K562 (cell line): Measurements from ENCODE around the gene CFAP70. TPM values are rescaled to one million over a fixed set of nuclear protein-coding genes. Genes with fewer than 3 reads are reported as not detected.
A peak's percentile ranks its signal among the peaks of the same experiment; 100 is the strongest.

Experiments used
- CBX5 ChIP-seq: IDR thresholded peaks from 2 replicates; pipeline ENCODE4 v1.6.1; 2014; ENCODE audit warnings: low read depth, borderline replicate concordance
- ETV1 ChIP-seq: fragments of 450-650 bp; conservative IDR thresholded peaks from 2 replicates; pipeline ENCODE4 v1.6.1; 2016; ENCODE audit warnings: missing genetic modification characterization, control low read depth, low read depth, missing compliant biosample characterization
- GTF2A2 ChIP-seq: IDR thresholded peaks from 2 replicates; pipeline ENCODE4 v1.6.1; 2016; ENCODE audit warnings: mild to moderate bottlenecking, missing genetic modification characterization, missing compliant biosample characterization
- HCFC1 ChIP-seq: IDR thresholded peaks from 2 replicates; pipeline ENCODE4 v1.6.1; 2012; ENCODE audit warnings: low read depth, low read length, improper control_type of control experiment
- KAT7 ChIP-seq: sonication (generic); formaldehyde crosslinking; IDR thresholded peaks from 2 replicates; pipeline ENCODE4 v1.8.0; 2022; ENCODE audit warnings: missing genetic modification reagents, mild to moderate bottlenecking, borderline replicate concordance
- NFATC3 ChIP-seq: fragments of 450-650 bp; IDR thresholded peaks from 2 replicates; pipeline ENCODE4 v1.6.1; 2017; ENCODE audit warnings: mild to moderate bottlenecking
- PRPF4 ChIP-seq: fragments of 200-400 bp; formaldehyde crosslinking; IDR thresholded peaks from one replicate; pipeline ENCODE4 v1.6.1; 2017; ENCODE audit warnings: low read length, low read depth, mild to moderate bottlenecking; ENCODE audit not compliant: insufficient read depth, poor library complexity, severe bottlenecking
- RBM15 ChIP-seq: fragments of 200-400 bp; formaldehyde crosslinking; IDR thresholded peaks from 2 replicates; pipeline ENCODE4 v1.6.1; 2018; ENCODE audit warnings: mild to moderate bottlenecking, low read length, moderate library complexity; ENCODE audit not compliant: insufficient read depth
- RBM22 ChIP-seq: fragments of 200-400 bp; formaldehyde crosslinking; IDR thresholded peaks from 2 replicates; pipeline ENCODE4 v1.6.1; 2018; ENCODE audit warnings: low read length, low read depth; ENCODE audit not compliant: poor library complexity, severe bottlenecking
- SAFB ChIP-seq: fragments of 200-400 bp; formaldehyde crosslinking; IDR thresholded peaks from 2 replicates; pipeline ENCODE4 v1.6.1; 2017; ENCODE audit warnings: low read depth, low read length, borderline replicate concordance
- SIRT6 ChIP-seq: IDR thresholded peaks from one replicate; pipeline ENCODE4 v1.6.1; 2012; ENCODE audit warnings: low read depth, mild to moderate bottlenecking, control low read depth, inconsistent platforms, low read length, moderate library complexity
- SMARCA4 ChIP-seq: fragments of 450-650 bp; IDR thresholded peaks from 2 replicates; pipeline ENCODE4 v1.6.1; 2016
- SMC3 ChIP-seq: conservative IDR thresholded peaks from 2 replicates; pipeline ENCODE4 v1.6.1; 2011; ENCODE audit warnings: low read depth, low read length, improper control_type of control experiment; ENCODE audit not compliant: insufficient read depth
- STAG1 ChIP-seq: sonication (generic); formaldehyde crosslinking; IDR thresholded peaks from 2 replicates; pipeline ENCODE4 v1.5.0; 2020; ENCODE audit warnings: missing genetic modification reagents, borderline replicate concordance
- ZNF311 ChIP-seq: fragments of 250-450 bp; sonication (Bioruptor Pico); IDR thresholded peaks from 2 replicates; pipeline ENCODE4 v1.4.0; 2020; ENCODE audit warnings: mild to moderate bottlenecking, moderate library complexity
- ZNF444 ChIP-seq: fragments of 250-450 bp; sonication (Bioruptor Pico); IDR thresholded peaks from 2 replicates; pipeline ENCODE4 v1.4.0; 2020; ENCODE audit warnings: mild to moderate bottlenecking, moderate library complexity
- ZNF507 ChIP-seq: conservative IDR thresholded peaks from 2 replicates; pipeline ENCODE4 v1.6.1; 2017; ENCODE audit warnings: missing genetic modification characterization, missing compliant biosample characterization
- polyA plus RNA-seq, 8 experiments: library from polyadenylated mRNA; depleted of rRNA in 4 of 8; stranded (reverse) in 5 of 8; unstranded in 3 of 8; fragments of >200 nt; fragmentation: Nextera tagmentation in 2 of 8; fragmentation: Illumina TruSeq in 1 of 8; extraction: Ambion mirVana in 2 of 8; extraction: Trizol in 1 of 8; gene quantifications; 2 replicates each; pipeline versions ENCODE4 v1.2.1 to v1.2.3, GENCODE V29; 2011 to 2014; ENCODE audit warnings: inconsistent platforms in 1 of 8, missing spikeins in 1 of 8
- total RNA-seq, 7 experiments: library from RNA; depleted of rRNA in 6 of 7; stranded (reverse); fragments of >200 nt in 6 of 7; fragmentation: Illumina TruSeq in 2 of 7; extraction: Trizol in 2 of 7; gene quantifications; 2 replicates each; pipeline versions ENCODE4 v1.2.1 to v1.2.3, GENCODE V29; 2011 to 2021; ENCODE audit warnings: low replicate concordance in 1 of 7
- TF ChIP-seq, protein P1 (sequence below): fragments of 250-450 bp; sonication (Bioruptor Pico); IDR thresholded peaks from 2 replicates; pipeline ENCODE4 v1.8.0; 2021; ENCODE audit warnings: moderate library complexity, mild to moderate bottlenecking, inconsistent platforms
- TF ChIP-seq, protein P2 (sequence below): sonication (generic); formaldehyde crosslinking; IDR thresholded peaks from 2 replicates; pipeline ENCODE4 v1.8.0; 2022; ENCODE audit warnings: mild to moderate bottlenecking, missing genetic modification reagents
- TF ChIP-seq, protein P3 (sequence below), 3 experiments: IDR thresholded peaks in 2 of 3; conservative IDR thresholded peaks in 1 of 3; 2 replicates each; pipeline ENCODE4 v1.5.1; 2011 to 2012; ENCODE audit warnings: low read length in 3 of 3, mild to moderate bottlenecking in 3 of 3, control low read depth in 2 of 3, improper control_type of control experiment in 1 of 3, inconsistent platforms in 1 of 3, low read depth in 1 of 3, mixed read lengths in 1 of 3, moderate library complexity in 1 of 3; ENCODE audit not compliant: insufficient read depth in 2 of 3
- TF ChIP-seq, protein P4 (sequence below): conservative IDR thresholded peaks from 2 replicates; pipeline ENCODE4 v1.6.1; 2011; ENCODE audit warnings: low read depth, mild to moderate bottlenecking, low read length; ENCODE audit not compliant: control insufficient read depth
- TF ChIP-seq, protein P5 (sequence below): sonication (generic); formaldehyde crosslinking; IDR thresholded peaks from 2 replicates; pipeline ENCODE4 v1.8.1; 2023; ENCODE audit warnings: mild to moderate bottlenecking, missing genetic modification reagents

The CFAP70 gene
- total and polyA plus RNA-seq, 9 of the 15 experiments (the other 6 are each of a cell fraction or from before 2014, with no cell fraction given) = 0.27 to 1.6 (median 0.86) TPM

DNA sequence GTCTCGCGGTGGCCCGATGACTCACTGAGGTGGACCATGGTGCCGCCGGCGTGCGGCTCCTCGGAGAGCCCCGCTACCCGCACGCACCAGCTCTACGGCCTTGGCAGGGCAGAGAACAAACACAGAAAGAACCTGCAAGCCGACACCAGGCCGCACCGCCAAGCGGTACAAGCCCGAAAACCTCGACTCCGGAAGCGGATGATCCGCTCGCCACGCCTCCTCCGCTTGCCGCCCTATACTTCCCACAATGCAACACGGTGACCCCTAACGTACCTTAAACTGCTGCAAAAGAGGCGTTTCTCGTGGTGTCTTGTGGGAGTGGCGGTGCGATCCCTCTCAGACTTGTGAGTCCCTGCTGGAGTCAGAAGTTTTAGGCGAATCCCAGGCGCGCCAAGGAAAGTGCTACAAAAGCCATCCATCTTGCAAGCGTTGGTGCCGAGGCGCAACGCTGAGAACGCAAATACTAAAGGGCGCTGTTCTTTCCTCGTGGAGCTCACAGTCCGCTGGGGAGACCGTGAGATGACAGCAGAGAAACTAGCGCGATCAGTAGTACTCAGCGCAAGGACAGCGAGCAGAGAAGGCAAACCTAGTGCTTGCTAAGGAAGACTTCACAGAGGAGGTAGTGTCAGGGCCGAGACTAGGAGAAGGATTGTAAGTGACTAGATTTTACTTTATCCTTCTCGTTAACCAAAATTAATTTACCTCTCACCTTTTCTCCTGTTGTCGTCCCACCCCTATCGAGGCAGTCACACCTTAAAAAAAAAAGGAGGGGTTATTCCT, 106.0 kb downstream of the CFAP70 start, which contains the start of gene MRPS16 (continued):
- TF ChIP-seq RBM15 (no peak), SMARCA4 (peak; percentile 41; the same call in 1 of the 2 replicates), NFATC3 (0 out of 2 replicates have a peak, but pooled peaks have one; percentile 46), RBM22 (no peak), SIRT6 (no peak), ZNF507 (tag) (no peak), KAT7 (0 out of 2 replicates have a peak, but pooled peaks have one; percentile 25), ZNF444 (CRISPR knock-in tag) (no peak), GTF2A2 (tag) (no peak), CBX5 (0 out of 2 replicates have a peak, but pooled peaks have one; percentile 34), SAFB (no peak), SMC3 (0 out of 2 replicates have a peak, but pooled peaks have one; percentile 7), ZNF311 (no peak), STAG1 (CRISPR knock-in tag) (no peak), PRPF4 (no peak), HCFC1 (peak; percentile 78), ETV1 (peak; percentile 96)
- TF ChIP-seq, protein P1, sequence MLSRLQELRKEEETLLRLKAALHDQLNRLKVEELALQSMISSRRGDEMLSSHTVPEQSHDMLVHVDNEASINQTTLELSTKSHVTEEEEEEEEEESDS (CRISPR knock-in tag) = no peak
- TF ChIP-seq, protein P2, sequence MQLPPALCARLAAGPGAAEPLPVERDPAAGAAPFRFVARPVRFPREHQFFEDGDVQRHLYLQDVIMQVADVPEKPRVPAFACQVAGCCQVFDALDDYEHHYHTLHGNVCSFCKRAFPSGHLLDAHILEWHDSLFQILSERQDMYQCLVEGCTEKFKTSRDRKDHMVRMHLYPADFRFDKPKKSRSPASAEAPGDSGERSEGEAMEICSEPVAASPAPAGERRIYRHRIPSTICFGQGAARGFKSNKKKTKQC (CRISPR knock-in tag) = 0 out of 2 replicates have a peak, but pooled peaks have one; percentile 62
- TF ChIP-seq, protein P3, sequence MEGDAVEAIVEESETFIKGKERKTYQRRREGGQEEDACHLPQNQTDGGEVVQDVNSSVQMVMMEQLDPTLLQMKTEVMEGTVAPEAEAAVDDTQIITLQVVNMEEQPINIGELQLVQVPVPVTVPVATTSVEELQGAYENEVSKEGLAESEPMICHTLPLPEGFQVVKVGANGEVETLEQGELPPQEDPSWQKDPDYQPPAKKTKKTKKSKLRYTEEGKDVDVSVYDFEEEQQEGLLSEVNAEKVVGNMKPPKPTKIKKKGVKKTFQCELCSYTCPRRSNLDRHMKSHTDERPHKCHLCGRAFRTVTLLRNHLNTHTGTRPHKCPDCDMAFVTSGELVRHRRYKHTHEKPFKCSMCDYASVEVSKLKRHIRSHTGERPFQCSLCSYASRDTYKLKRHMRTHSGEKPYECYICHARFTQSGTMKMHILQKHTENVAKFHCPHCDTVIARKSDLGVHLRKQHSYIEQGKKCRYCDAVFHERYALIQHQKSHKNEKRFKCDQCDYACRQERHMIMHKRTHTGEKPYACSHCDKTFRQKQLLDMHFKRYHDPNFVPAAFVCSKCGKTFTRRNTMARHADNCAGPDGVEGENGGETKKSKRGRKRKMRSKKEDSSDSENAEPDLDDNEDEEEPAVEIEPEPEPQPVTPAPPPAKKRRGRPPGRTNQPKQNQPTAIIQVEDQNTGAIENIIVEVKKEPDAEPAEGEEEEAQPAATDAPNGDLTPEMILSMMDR (IDR thresholded peaks at IDR 0.05 in 2 of 3, conservative IDR thresholded peaks at IDR 0.05 in 1 of 3; ENCODE audit: insufficient read depth in 2 of 3, low read depth in 1 of 3, low read length in 3 of 3) = peak in 2 of 3 experiments; percentile 1 to 20; a peak in 2 of 6 replicates
- TF ChIP-seq, protein P4, sequence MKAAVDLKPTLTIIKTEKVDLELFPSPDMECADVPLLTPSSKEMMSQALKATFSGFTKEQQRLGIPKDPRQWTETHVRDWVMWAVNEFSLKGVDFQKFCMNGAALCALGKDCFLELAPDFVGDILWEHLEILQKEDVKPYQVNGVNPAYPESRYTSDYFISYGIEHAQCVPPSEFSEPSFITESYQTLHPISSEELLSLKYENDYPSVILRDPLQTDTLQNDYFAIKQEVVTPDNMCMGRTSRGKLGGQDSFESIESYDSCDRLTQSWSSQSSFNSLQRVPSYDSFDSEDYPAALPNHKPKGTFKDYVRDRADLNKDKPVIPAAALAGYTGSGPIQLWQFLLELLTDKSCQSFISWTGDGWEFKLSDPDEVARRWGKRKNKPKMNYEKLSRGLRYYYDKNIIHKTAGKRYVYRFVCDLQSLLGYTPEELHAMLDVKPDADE = peak; percentile 68; the same call in 1 of the 2 replicates
- TF ChIP-seq, protein P5, sequence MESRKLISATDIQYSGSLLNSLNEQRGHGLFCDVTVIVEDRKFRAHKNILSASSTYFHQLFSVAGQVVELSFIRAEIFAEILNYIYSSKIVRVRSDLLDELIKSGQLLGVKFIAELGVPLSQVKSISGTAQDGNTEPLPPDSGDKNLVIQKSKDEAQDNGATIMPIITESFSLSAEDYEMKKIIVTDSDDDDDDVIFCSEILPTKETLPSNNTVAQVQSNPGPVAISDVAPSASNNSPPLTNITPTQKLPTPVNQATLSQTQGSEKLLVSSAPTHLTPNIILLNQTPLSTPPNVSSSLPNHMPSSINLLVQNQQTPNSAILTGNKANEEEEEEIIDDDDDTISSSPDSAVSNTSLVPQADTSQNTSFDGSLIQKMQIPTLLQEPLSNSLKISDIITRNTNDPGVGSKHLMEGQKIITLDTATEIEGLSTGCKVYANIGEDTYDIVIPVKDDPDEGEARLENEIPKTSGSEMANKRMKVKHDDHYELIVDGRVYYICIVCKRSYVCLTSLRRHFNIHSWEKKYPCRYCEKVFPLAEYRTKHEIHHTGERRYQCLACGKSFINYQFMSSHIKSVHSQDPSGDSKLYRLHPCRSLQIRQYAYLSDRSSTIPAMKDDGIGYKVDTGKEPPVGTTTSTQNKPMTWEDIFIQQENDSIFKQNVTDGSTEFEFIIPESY (CRISPR knock-in tag) = peak; percentile 64
